HG02943 (cell line): ENCODE data around the gene CPLX1.

Experiments used
- ATAC-seq: cut with Tn5 transposase; IDR thresholded peaks from one replicate; pipeline ENCODE4 v1.9.1; 2021; ENCODE audit warnings: mild to moderate bottlenecking, low read depth, moderate library complexity; ENCODE audit not compliant: unreplicated experiment

Gene CPLX1

DNA sequence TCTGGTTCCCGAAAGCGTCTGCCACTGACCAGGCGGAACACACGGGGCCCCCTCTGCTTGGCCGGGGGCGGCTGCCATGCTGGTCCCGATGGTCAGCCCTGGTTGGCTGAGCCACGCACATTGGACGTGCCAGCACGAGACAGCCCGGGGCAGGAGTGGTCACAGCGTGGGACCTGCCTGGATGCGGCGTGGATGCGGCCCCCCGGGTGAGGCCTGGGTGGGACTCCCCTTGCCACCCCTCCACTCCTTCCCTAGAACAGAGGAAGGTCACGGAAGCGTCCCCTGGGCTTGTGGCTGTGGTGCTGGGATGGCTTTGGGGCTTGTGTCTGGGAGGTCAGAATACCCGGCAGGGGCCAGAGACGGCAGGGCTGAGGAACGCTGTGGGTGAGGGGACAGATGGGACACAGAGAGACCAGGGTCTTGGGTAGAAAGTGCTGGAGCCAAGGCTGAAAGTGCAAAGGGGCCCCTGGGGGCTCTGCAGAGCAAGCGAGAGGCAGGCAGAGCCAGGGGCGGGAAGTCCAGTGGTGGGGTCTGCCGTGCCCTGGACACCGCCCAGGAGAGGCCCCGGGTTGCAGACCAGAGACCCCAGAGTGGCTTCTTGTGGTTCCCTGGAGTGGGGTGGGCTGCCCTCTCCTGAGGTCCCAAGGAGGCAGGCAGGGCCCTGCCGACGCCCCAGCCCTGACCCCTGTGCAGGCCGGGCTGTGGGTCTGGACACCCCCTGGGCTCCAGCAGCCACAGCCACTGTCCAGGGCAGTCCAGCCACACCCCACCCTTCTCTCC lies 8.6 kb upstream of the CPLX1 start:
- ATAC-seq, result no peak

DNA sequence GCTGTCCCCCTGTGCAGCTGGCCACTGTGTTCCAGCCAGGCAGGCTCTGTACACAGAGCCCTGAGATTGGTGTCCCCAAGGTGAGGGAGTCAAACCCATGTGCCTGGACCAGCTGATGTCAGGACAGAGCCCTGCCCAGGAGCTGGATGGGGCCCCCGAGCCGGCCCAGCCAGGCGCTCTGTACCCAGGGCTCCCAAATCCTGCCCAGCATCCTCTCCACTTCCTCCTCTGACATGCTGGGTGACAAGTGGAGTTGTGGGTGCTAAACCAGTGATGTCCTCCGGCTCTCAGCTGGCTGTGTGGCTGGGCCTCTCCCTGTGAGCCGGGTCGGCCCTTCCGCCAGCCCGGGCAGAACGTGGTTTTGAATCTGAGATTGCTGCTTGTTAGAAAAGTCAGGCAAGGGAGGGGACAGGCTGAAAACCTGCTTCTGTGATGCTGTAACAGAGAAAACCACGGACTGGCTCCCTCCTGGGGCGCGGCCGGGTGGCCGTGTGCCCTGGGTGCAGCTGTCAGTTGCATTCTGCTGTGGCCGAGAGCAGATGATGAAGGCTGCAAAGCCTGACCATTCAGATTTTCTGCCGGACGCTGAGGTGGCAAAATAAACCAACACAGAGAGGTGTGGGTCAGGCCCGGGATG lies 7.9 kb upstream of the CPLX1 start:
- ATAC-seq, result no peak

DNA sequence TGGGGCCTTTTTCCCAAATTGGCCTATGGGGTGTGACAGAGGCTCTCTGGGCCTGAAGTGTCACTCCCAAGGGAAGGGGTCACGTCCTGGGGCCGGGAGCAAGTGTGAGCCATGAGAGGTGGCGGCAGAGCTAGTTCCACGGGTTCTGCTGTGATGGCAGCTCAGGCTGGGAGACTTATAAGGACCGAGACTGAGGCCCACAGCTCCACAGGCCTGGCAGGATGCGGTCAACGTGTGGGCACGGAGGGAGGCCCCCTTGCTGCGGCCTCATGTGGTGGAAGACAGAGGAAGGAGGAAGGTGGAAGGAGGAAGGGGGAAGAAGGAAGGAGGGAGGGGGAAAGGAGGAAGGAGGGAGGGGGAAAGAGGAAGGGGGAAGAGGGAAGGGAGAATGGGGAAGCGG lies 7.2 kb upstream of the CPLX1 start:
- no peak for ATAC-seq

DNA sequence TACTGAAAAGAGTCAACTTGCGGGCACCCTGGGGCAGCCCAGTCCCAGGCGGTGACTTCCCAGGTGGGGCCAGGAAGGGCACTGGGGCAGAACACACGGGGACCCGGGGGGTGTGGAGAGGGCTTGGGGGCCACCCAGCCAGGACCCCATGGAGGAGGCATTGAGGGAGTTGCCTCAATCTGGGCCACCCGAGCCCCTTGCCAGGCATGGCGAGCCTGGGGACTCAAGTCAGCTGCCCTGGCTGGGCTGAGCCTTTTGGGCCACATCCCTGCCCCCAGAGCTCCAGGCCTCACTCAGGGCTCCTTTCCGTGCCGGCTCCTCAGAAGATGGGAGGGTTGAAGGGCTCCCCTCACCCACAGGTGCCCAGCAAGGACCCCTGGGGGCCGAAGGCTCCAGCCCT lies 6.6 kb upstream of the CPLX1 start:
- no peak for ATAC-seq

DNA sequence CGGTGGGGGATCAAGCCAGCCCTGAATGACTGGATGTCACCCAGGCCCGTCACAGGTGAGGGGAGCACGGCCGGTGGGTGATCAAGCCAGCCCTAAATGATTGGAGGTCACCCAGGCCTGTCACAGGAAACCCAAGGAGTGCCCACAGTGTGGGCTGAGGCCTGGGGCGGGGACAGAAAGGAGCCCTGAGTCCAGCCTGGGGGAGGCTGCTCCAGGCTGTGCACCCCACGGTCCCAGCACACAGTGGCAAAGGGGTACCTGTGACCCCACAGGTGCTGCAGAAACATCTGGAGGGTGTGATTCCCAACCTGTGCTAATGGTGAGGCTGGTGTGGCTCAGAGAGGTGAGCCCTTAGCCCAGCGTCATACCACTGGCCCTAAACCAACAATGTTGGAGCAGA lies 6.2 kb upstream of the CPLX1 start:
- no peak for ATAC-seq

DNA sequence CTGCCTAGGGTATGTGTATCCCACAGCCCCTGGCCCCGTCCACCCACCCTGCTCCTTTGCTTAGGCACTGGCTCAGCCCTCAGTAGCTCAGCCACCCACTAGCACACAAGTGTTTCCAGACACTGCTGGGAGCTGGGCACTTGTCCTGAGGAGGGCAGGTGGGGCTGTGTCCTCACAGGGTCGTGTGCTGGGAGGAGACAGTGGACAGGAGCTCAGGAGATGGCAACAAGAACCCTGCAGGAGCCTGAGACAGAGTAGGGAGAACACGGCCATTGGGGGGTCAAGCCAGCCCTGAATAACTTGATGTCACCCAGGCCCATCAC lies 5.5 kb upstream of the CPLX1 start:
- ATAC-seq, result no peak

DNA sequence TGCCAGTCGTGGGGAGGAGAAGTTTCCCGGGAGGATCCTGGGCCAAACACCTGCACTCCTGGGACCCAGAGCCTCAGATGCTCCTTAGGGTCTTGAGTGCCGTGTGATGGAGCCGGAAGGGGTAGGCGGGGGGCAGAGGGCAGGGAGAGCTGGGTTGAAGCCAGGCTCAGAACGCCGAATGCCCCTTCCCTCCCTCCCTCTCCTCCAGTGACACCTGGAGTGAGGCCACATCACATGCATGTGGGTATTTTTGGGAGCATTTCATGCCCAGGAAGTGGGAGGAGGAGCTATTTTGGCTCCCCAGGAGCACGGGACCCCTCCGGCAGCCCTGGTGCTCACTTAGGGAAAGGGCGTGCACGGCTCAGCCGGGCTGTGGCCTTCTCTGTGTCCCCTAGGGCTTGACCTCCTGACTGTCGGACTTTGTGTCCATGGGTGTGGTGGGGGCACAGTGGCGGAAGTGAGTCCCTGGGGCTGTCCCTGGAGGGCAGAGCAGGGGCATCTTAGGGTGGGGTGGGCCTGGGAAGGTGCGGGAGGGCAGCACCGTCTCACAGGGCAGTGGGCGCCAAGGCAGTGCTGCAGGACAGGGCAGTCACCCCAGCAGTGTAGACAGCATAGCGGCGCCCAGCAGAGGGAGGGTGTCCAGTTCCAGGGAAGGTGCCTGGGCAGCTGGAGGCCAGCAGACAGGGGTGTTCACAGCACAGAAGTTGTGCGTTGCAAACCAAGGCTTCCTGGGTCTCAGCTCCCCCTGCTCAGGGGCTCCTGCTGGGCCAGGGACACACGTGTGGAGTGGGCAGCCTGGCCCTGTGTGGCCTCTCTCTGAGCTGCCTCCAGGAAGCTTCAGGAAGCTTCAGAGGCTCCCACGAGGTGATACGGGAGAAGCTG lies 4.9 kb upstream of the CPLX1 start:
- ATAC-seq, result no peak

DNA sequence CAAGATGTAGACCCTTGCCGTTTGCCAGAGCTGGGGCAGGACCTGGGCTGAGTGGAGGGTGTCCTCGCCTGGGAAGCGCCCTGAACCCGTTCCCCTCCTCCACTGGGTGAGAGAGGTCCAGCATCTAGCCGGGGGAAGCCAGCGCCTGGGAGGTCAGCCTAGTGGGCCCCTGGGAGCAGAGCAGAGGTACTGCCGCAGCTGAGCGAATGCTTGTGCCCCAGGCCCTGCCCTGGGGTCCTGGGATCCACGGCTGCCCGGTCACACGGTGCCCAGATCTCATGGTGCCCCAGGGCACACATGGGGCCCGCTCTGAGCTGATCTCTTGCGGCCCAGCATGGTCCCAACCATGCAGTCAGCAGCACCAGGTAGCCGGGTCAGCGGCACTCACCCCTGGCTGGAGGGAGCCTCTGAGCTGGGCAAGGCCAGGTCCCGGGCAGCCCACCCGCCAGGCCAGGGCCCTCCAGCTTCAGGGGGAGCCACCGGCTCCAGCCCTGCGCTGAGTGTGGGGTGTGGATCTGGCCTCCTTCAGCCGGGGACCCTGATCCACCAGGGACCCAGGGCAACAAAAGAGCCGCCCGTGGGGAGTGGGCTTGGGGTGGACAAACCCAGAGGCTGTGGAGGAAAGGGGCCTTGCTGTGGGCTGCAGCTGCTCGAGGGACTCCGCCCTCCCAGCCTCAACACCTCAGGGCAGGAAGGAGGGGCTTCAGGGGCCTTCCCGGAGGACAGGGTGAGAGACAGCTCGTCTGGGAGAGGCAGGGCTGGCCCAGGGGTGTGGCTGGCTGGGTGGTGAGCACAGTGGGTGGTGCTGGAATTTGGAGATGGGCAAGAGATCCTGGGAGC lies 4.1 kb upstream of the CPLX1 start:
- no peak for ATAC-seq

DNA sequence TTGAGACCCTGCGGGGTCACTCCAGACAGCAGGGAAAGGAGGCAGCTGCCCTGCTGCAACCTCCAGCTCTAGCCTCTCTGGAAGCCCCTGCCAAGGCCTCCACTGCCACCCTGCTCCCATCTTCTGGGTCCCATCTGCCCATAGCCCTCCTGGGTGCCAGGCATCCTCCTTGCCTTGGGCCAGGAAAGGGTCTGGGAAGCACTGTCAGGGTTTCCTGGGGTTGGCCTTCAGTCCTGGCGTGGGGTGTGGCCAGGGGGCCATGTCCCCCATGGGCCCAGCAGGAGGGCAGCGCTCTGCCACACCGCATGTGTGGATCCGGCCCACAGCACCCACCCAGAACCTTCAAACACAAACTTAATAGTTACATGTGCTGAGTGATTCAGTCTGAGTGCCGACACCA lies 3.4 kb upstream of the CPLX1 start:
- ATAC-seq, result no peak

DNA sequence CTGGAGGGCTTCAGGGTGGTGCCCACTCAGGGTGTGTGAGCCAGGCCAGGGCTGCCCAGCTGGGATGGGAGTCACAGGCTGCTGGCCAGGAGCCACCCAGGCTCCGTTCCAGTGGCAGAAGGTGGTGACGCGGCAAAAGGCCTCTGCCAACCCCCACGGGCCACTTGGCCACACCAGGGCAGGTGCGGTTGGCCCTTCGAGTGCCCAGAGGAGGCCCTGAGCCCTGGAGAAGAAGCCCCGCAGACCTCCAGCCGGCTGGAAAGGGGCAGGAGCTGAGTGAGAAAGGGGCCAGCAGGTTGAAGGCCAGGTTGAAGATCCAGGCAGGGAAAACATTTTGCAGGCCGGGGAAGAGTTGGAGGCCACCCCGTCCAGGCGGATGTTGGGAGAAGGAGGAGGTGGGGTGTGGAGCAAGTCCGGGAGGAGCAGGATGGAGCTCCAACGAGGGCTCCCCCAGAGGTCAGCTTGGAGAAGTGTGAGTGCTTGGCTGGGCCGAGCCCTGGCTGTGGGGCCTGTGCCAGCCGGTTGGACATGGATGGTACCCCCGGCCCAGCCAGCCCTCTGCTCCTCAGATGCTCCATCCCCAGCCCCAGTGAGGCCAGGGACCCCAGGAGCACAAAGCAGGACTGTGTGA lies 2.8 kb upstream of the CPLX1 start:
- no peak for ATAC-seq

DNA sequence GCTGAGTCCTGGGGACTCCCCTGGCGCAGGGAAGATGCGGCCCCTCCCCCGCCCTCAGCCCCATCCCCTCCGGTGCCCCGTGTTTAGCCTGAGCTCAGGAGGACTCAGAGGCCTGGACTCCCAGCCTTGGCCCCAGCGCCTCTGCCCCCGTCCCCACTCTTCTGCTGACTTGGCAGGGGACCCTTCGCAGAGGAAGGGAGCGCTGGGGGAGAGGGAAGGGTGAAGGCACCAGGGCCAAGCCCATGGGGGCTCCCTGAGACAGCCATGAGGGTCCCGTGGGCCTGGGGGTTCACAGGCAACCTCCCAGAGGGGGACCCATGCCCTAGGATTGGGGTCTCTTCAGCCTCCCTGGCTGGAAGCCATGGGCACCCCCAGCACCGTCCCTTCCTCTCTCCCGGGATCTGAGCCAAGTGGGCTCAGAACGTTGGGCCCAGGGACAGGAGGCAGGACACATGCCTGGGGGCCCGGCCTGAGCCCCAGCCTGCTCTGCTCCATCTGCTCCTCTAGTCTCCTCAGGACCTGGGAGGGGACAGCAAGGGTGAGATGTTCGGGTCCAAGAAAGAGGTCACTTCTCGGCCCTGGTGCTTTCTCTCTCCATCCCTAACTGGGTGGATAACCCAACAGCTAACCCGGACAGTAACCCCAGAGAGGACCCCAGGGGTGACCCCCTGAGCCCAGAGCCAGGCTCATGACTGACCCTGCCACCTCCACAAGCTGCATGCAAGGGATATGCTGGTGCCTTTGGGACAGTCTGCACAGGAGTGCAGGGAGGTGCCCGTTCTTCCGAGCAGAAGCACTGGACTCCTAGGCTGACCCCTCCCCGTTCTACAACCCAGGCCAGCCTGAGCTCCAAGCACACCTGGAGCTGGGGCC lies 1.5 kb upstream of the CPLX1 start:
- ATAC-seq, result no peak

DNA sequence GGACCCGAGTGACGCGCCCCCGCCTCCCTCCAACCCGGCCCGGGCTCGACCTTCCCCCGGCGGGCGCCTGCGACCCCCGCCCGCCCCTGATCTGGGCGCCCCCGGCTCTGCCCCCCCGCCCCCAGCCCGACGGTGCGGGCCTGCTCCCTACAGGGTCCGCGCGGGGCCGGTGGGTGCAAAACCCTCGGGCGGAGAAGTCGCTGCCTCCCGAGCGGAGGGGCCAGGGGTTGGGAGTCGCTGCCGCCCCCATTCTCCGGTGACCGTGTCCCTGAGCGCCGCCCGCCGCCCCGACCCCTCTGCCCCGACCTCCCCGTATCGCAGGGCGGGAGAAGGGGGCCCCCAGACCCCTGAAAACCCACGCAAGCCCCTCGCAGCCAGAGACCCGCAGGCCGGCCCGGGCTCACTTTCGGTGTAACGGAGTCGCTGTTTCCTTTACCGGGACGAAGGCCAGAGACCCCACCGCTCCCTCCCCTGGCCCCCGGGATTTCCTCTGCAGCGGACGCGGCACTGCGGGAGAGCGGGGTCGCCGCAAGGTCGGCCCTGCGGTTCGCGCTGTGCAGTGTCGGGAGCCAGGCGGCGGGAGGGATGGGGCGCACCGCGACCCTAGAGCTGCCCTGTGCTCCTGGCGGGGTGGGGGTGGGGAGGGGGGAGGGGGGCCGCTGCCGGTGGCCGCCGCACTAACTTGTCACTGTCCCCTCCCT lies 729 bp upstream of the CPLX1 start:
- ATAC-seq, result no peak

DNA sequence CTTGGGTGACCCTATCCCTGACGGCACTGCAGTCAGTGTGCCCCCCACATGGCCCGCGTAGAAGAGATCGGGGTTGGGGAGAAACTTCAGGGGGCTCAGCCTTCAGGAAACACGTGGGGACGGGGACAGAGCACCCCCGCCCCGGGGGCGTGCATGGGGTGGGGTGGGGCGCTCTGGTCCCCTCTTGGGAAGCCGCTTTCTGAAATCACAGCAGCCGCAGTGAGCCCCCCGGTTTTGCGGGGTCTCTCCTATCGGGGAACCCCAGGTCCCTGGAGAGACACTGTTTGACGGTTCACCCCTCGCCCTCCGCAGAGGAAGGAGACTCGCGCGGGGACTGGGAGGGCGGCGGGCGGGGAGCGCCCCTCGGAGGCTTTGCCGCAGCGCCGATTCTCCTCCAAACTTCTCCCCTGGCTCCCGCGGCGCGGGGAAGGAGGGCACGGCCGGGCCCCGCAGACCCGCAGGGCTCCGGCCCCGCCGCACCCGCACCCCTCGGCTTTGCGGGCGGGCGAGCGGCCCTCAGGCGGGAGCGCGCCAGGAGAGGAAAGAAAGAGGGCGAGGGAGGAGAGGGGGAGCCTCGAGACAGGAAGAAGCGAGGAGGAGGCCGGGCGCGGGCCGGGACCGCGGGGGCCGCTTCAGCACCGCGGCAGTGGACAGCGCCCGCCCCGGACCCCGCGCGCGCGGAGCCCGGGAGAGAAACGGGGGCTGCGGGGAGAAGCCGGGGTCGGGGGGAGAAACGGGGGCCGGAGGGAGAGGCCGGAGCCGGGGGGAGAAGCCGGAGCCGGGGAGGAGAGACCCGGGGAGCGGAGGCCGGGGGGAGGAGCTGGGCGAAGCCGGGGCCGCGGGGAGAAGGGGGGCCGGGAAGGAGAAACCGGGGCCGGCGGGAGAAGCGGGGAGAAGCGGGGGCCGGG lies 612 bp downstream of the CPLX1 start:
- ATAC-seq, result no peak

DNA sequence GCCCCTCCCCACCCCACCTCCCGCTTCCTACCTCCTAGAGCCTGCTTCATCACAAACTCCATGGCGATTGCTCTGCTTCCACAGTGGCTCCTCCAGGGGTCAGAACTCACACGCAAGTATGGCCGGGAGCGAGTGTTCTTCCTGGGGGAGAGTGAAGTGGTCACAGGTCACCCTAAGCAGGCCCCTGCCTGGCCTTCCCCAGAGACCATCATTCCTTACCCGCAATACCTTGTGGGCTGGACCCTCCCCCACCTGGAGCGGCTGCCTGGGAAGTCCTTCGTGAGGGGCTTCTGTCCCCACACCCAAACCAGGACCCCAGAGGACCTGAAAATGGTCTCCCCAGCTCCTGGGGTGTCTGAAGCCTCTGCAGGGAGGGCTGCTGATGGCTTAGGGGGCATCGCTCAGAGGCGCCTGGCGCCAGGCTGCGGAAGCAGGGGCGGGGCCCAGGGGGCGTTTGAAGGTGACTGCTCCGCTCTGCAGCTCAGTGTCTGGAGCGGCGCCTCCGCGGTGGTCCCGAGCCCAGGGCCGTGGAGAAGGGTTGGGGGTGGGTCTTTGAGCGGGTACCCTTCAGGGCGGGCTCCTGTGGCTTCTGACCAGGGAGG lies 1.4 kb downstream of the CPLX1 start:
- ATAC-seq, result no peak

DNA sequence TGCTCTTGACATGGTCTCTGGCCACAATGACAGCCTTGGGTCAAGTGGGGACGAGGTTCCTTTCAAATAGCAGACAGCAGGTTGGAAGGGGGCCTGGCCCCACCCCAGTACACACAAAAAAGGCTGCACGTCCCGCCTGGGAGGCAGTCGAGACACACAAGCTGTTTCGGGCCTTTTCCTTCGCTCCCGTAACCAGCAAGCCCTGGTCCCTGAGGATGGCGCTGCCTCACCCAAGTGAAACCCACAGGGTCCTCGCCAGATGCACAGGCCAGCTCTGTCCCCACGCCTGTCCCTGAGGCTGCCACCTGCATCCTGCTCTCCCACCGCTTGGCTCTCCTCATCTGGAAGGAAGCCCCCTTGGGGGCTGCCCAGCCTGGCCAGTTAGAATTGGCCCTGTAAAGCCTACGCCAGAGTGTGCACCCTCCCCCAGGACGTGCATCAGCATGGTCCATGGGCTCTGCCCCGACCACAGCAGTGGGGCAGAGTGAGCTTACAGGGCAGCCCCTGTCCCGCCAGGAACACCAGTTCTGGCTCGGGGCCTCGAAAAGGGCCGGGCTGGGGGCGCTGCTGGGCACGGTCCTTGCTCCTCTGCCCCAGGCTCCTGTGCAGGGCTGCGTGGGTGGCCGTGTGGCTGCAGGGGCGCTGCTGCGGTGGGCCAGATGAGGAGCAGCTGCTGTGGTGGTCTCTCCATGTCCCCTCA lies 2.0 kb downstream of the CPLX1 start:
- ATAC-seq, result no peak

DNA sequence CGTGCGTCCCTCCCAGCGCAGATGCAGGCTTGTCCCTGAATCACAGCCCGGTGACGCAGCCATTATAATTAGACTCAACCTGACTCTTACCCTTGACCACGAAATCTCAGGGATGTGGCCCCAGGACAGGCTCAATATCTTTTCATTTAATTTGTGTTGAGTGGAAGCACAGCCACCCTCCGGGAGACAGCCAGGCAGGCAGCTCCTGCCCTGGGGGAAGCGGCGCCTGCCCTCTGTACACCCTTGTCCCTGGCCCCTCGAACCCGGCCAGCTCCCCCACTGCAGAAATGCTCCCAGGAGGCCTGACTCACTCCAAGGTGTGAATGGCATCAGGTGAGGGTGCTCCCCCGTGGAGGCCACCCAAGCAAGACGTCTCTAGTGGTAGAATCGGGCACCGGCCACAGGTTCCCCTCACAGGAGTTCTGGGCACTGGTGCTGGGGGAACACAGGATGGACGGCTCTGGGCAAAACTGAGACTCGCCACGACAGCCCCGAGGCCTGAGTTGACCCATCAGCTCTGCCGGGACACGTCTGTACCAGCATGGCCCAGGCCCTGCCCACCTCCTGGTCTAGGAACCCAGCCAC lies 2.7 kb downstream of the CPLX1 start:
- ATAC-seq, result no peak
